K562 (cell line): ENCODE measurements around the gene CAMKV. TPM values are rescaled to one million over a fixed set of nuclear protein-coding genes. Genes with fewer than 3 reads are reported as not detected.
A peak's percentile ranks its signal among the peaks of the same experiment; 100 is the strongest.

Experiments
- BCL6 ChIP-seq: fragments of 250-450 bp; sonication (Bioruptor Pico); IDR thresholded peaks from 2 replicates; pipeline ENCODE4 v1.4.0; 2020
- CREB1 ChIP-seq, 2 experiments: sonication (generic) in 1 of 2; formaldehyde crosslinking in 1 of 2; IDR thresholded peaks; 2 replicates each; pipeline versions ENCODE4 v1.6.1 to v1.8.0; 2012 to 2022; ENCODE audit warnings: inconsistent platforms in 1 of 2, mild to moderate bottlenecking in 1 of 2, missing genetic modification reagents in 1 of 2, moderate library complexity in 1 of 2
- CREM ChIP-seq: IDR thresholded peaks from 2 replicates; pipeline ENCODE4 v1.6.1; 2014; ENCODE audit warnings: antibody characterized with exemption, low read depth
- FOXM1 ChIP-seq, 2 experiments: fragments of 450-650 bp in 1 of 2; sonication (generic) in 1 of 2; formaldehyde crosslinking in 1 of 2; IDR thresholded peaks; 2 replicates each; pipeline versions ENCODE4 v1.6.1 to v1.9.0; 2017 to 2022; ENCODE audit warnings: low read depth in 2 of 2, mild to moderate bottlenecking in 2 of 2, missing genetic modification reagents in 1 of 2, moderate library complexity in 1 of 2
- FOXP1 ChIP-seq: sonication (generic); formaldehyde crosslinking; IDR thresholded peaks from 2 replicates; pipeline ENCODE4 v1.8.0; 2022; ENCODE audit warnings: mild to moderate bottlenecking, missing genetic modification reagents
- JUN ChIP-seq, 2 experiments: sonication (generic) in 1 of 2; formaldehyde crosslinking in 1 of 2; IDR thresholded peaks; 2 replicates each; pipeline versions ENCODE4 v1.6.1 to v1.8.0; 2012 to 2022; ENCODE audit warnings: borderline replicate concordance in 2 of 2, mild to moderate bottlenecking in 2 of 2, improper control_type of control experiment in 1 of 2, low read depth in 1 of 2, low read length in 1 of 2, missing genetic modification reagents in 1 of 2
- MBD1 ChIP-seq: fragments of 250-450 bp; sonication (Bioruptor Pico); IDR thresholded peaks from 2 replicates; pipeline ENCODE4 v1.8.0; 2022; ENCODE audit warnings: inconsistent platforms
- MTA3 ChIP-seq: fragments of 450-650 bp; formaldehyde crosslinking; IDR thresholded peaks from 2 replicates; pipeline ENCODE4 v1.6.1; 2017; ENCODE audit warnings: mild to moderate bottlenecking, borderline replicate concordance
- MYNN ChIP-seq, 2 experiments: sonication (generic); formaldehyde crosslinking in 1 of 2; IDR thresholded peaks; 2 replicates each; pipeline versions ENCODE4 v1.5.0 to v1.6.1; 2016 to 2020; ENCODE audit warnings: antibody characterized with exemption in 1 of 2, missing genetic modification reagents in 1 of 2
- POLR2B ChIP-seq: fragments of 450-650 bp; IDR thresholded peaks from 2 replicates; pipeline ENCODE4 v1.6.1; 2018; ENCODE audit warnings: low read depth; ENCODE audit not compliant: partially characterized antibody
- PRDM10 ChIP-seq: fragments of 450-650 bp; IDR thresholded peaks from 2 replicates; pipeline ENCODE4 v1.6.1; 2018; ENCODE audit not compliant: partially characterized antibody
- RBM17 ChIP-seq: fragments of 200-400 bp; formaldehyde crosslinking; IDR thresholded peaks from 2 replicates; pipeline ENCODE4 v1.6.1; 2017; ENCODE audit warnings: low read depth, mild to moderate bottlenecking, low read length, borderline replicate concordance
- SMAD4 ChIP-seq: fragments of 250-450 bp; sonication (Bioruptor Pico); conservative IDR thresholded peaks from 2 replicates; pipeline ENCODE4 v1.8.0; 2021; ENCODE audit warnings: inconsistent platforms, mild to moderate bottlenecking, moderate library complexity
- SMARCC2 ChIP-seq: fragments of 450-650 bp; IDR thresholded peaks from 2 replicates; pipeline ENCODE4 v1.6.1; 2017; ENCODE audit warnings: antibody characterized with exemption, moderate library complexity, mild to moderate bottlenecking, low read depth
- polyA plus RNA-seq, 8 experiments: library from polyadenylated mRNA; depleted of rRNA in 4 of 8; stranded (reverse) in 5 of 8; unstranded in 3 of 8; fragments of >200 nt; fragmentation: Nextera tagmentation in 2 of 8; fragmentation: Illumina TruSeq in 1 of 8; extraction: Ambion mirVana in 2 of 8; extraction: Trizol in 1 of 8; gene quantifications; 2 replicates each; pipeline versions ENCODE4 v1.2.1 to v1.2.3, GENCODE V29; 2011 to 2014; ENCODE audit warnings: inconsistent platforms in 1 of 8, missing spikeins in 1 of 8
- total RNA-seq, 7 experiments: library from RNA; depleted of rRNA in 6 of 7; stranded (reverse); fragments of >200 nt in 6 of 7; fragmentation: Illumina TruSeq in 2 of 7; extraction: Trizol in 2 of 7; gene quantifications; 2 replicates each; pipeline versions ENCODE4 v1.2.1 to v1.2.3, GENCODE V29; 2011 to 2021; ENCODE audit warnings: low replicate concordance in 1 of 7
- TF ChIP-seq, protein P1 (sequence below): sonication (generic); formaldehyde crosslinking; IDR thresholded peaks from 2 replicates; pipeline ENCODE4 v1.8.0; 2022; ENCODE audit warnings: mild to moderate bottlenecking, low read depth, missing genetic modification reagents
- TF ChIP-seq, protein P2 (sequence below), 2 experiments: IDR thresholded peaks; 2 replicates each; pipeline ENCODE4 v1.6.1; 2011; ENCODE audit warnings: borderline replicate concordance in 1 of 2, control low read depth in 1 of 2, low read depth in 1 of 2, low read length in 1 of 2, mild to moderate bottlenecking in 1 of 2, mixed read lengths in 1 of 2, moderate library complexity in 1 of 2; ENCODE audit not compliant: insufficient read depth in 1 of 2, insufficient read length in 1 of 2, poor library complexity in 1 of 2, severe bottlenecking in 1 of 2; ENCODE audit errors: extremely low read depth in 1 of 2

CAMKV gene
- total and polyA plus RNA-seq, 9 of the 15 experiments (the other 6 are each of a cell fraction or from before 2014, with no cell fraction given) = 0.08 to 2.7 (median 0.79) TPM

DNA sequence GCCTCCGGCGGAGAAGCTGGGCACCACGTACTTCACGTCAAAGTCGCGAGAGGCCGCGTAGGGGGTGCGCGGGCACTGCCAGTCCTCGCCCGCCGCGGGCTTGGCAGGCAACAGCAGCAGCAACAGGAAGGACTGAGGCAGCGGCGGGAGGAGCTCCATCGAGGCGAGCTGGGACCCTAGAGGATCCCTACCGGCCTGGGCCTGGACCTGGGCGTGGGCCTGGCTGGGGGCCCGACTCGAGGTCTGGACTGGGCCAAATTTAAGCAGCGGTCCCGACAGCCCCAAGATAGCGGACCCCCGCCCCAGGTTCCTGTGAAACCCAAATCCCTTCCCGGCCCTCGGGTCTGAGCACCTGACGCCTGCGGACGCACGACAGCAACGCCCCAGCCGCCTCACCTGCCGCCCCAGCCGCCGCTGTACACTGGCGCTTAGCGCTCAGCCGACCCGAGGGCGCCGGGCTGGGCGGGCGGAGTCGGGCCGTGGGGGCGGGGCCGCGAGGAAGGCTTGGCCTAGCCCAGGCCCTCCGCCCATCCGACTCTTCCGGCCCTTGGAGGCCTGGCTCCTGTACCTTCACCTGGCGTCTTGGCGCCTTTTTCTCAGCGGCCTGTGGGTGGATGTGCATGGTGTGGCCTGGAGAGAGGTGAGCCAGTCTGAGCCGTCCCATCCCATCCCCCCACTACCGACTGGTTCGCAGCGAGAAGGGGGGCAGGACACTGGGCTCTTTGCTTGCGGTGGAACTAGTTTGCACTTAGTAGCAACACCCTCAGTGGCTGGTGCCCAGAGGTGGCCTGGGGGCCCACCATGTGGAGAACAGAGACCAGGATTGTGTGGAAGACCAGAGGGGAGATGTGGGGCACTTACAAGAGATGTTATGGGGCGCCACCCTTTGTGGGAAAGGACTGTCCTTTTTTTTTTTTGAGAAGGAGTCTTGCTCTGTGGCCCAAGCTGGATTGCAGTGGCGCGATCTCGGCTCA is 34.0 kb upstream of the CAMKV start, which contains the start of gene MST1R (continued):
- TF ChIP-seq FOXP1 (CRISPR knock-in tag) (0 out of 2 replicates have a peak, but pooled peaks have one; percentile 42), RBM17 (no peak), MTA3 (0 out of 2 replicates have a peak, but pooled peaks have one; percentile 68), SMARCC2 (no peak), CREM (0 out of 2 replicates have a peak, but pooled peaks have one; percentile 3), PRDM10 (no peak), CREB1 (IDR thresholded peaks at IDR 0.05) (peak; percentile 29; the same call in 1 of the 2 replicates), CREB1 (CRISPR knock-in tag; IDR thresholded peaks at IDR 0.05) (no peak; the same call in 1 of the 2 replicates), SMAD4 (CRISPR knock-in tag) (peak; percentile 25; the same call in 1 of the 2 replicates), BCL6 (CRISPR knock-in tag) (no peak), MYNN (IDR thresholded peaks at IDR 0.05) (no peak), MYNN (CRISPR knock-in tag; IDR thresholded peaks at IDR 0.05) (no peak), FOXM1 (IDR thresholded peaks at IDR 0.05; ENCODE audit: low read depth) (no peak), FOXM1 (CRISPR knock-in tag; IDR thresholded peaks at IDR 0.05; ENCODE audit: low read depth) (no peak), MBD1 (CRISPR knock-in tag) (no peak), JUN (IDR thresholded peaks at IDR 0.05; ENCODE audit: borderline replicate concordance, low read depth, low read length) (no peak), JUN (CRISPR knock-in tag; IDR thresholded peaks at IDR 0.05; ENCODE audit: borderline replicate concordance) (no peak), POLR2B (peak; percentile 33)
- TF ChIP-seq, protein P1, sequence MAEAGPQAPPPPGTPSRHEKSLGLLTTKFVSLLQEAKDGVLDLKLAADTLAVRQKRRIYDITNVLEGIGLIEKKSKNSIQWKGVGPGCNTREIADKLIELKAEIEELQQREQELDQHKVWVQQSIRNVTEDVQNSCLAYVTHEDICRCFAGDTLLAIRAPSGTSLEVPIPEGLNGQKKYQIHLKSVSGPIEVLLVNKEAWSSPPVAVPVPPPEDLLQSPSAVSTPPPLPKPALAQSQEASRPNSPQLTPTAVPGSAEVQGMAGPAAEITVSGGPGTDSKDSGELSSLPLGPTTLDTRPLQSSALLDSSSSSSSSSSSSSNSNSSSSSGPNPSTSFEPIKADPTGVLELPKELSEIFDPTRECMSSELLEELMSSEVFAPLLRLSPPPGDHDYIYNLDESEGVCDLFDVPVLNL = no peak
- TF ChIP-seq, protein P2, sequence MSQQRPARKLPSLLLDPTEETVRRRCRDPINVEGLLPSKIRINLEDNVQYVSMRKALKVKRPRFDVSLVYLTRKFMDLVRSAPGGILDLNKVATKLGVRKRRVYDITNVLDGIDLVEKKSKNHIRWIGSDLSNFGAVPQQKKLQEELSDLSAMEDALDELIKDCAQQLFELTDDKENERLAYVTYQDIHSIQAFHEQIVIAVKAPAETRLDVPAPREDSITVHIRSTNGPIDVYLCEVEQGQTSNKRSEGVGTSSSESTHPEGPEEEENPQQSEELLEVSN (IDR thresholded peaks at IDR 0.05; ENCODE audit: borderline replicate concordance in 1 of 2, extremely low read depth in 1 of 2, insufficient read depth in 1 of 2, insufficient read length in 1 of 2, low read depth in 1 of 2, low read length in 1 of 2, poor library complexity in 1 of 2, severe bottlenecking in 1 of 2) = peak; percentile 60 to 79
